HG02678 (cell line): Measurements from ENCODE around the gene ARHGAP18.

Experiments
- ATAC-seq: cut with Tn5 transposase; IDR thresholded peaks from one replicate; pipeline ENCODE4 v1.9.1; 2021; ENCODE audit warnings: mild to moderate bottlenecking, moderate library complexity; ENCODE audit not compliant: unreplicated experiment

The ARHGAP18 gene

DNA sequence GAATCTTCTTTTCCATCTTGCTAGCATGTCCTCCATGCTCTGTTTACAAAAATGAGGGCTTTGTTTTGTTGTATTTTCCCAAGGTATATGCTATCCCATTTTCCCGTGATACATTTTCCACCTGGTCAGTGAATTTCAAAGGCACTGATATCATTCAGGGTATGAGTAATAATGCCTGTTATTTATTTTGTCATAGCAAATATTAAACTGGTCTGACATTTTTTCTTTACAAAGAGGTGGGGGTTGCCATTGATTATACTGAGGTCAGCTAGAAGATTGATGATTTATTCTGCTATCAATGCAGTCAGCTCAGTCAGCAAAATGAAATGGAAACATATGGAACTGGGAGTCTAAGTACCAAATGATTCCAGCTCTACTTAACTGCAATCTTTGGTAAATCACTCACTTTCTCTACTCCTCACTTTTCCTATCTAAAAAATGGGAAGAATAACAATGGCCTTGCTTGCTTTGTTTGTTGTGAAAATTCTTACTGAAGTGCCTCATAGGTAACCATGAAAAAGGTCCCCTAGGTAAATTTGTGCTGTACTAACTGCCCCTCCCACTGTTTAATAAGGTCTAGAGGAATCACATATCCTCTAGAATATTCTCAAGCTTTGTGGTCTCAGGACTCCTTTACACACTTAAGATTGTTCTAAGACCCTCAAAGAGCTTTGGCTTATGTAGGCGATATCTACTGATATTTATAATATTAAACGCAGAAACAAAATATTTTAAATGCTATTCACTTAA, 64.0 kb downstream of the ARHGAP18 start:
- ATAC-seq = no peak

DNA sequence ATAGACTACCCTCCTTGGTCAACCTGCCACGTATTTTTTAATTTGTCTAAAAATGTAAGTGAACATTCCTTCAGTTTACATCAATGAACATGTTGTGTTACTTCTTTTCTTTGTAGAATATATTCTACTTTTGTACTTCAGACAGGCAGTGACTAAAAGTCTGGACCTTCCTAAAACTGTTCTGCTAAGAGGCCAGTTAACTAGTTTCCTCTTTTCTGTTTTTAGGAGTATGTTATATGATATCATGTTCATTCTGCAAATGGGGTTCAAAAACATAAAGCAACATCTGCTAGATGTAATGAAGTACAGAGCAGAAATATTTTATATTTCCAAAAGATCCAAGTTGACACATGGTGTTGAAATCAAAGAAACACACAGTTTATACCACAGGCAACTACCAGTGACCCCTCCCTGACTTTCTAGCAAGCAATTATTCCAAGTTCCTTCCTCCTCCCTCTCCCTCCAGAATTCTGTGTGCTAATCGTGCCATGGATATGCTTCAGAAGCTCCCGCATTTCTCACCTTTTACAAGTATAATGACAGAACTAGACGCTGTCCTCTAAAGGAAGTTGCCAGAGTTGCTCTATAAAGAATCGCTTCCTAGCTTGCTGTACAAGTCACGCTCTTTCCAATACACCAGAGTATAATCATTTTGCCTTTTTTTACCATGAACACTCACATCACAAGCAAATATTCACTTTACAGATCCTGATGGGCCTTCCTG, 64.7 kb downstream of the ARHGAP18 start:
- no peak for ATAC-seq

DNA sequence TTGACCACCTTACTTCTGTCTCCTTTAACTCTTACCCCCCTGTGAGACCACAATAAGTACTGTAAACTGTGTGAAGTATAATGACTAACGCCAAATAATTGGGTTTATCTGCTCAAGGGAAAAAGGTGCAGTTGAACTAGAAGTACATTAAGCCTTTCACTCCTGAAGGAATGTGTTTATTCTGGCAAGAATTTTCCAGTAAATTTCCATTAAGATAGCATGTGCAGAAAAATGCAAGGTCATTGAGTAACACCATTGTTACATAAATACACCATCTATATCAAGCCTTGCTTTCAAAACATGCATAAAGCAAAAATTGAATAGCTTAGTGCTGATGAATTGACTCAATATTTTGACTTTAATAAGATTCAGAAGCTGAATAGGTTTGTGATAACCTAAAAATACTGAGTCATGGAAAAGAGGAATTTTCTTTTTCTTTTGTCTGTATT, 65.4 kb downstream of the ARHGAP18 start:
- no peak for ATAC-seq

DNA sequence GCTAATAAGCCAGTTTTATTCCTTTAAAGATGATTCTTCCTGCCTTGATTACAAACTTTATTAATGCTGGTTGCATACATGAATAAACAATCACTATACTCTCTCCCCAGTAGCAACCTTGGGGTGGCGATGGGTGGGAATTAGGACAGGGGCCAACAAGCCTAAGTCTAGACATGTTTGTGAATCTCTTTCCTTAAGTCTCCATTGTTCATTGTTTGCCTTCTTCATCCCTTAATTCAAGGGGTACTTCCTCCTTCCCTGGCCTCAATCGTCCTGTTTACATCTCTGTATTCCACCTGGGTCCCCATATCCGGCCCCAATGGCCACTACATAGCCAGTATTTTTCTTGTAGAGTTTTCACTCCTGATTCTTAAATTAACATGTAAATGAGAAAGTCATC, 66.0 kb downstream of the ARHGAP18 start:
- ATAC-seq = no peak

DNA sequence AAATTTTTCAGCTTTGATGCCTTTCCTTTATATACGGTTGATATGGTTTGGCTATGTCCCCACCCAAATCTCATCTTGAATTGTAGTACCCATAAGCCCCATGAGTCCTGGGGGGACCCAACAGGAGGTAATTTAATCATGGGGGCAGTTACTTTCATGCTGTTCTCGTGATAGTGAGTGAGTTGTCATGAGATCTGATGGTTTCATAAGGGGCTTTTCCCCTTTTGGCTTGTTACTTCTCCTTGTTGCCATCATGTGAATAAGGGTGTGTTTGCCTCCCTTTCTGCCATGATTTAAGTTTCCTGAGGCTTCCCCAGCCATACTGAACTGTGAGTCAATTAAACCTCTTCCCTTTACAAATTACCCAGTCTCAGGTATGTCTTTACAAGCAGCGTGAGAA, 66.8 kb downstream of the ARHGAP18 start:
- no peak for ATAC-seq

DNA sequence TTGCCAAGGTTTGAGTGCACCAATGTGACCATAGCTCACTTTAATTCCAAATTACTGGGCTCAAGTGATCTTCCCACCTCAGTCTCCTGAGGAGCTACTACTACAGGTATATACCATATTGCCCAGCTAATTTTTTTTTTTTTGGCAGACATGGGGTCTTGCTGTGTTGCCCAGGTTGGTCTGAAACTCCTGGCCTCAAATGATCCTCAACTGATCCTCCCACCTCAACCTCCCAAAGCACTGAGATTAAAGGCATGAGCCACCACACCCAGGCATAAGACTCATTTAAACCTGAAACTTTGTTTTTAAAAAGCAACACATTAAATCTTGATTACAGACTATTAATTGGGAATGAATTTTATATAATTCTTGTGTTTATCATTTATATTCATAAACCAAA, 67.7 kb downstream of the ARHGAP18 start:
- ATAC-seq = no peak

DNA sequence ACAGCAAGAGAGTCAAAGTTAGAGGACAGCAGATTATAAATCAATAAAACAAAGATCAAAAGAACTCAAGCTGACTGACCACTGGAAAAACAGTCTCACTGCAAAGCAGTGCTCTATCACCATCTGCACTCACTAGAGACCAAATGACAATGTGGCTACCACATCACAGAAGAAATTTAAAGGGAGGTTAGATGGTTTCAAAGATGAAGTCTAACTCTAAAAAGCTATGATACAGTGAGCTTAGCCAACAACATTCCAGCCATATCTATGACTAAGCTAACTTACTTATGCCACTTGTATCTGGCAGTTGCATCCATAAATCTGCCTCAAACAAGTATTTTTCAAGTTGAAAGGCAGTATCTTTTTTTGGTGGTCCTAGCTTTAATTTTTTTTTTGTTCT, 68.6 kb downstream of the ARHGAP18 start:
- ATAC-seq = no peak

DNA sequence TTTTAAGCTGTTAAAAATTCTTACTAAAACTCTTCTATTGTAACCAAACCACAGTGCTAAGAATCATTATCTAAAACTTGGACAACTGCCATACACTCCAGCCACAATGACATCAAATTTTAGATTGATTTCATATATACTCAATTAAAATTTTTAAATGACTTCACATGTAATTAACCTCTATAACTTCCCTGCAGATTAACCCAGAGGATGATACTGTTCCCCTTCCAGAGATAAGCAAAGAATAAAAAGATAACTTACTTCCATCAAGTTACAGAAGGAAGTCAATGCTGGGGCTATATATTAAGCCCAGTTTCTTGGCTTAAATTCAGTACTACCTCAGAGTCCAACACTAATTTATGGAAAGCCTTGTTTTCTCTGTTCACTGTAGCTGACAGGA, 71.3 kb downstream of the ARHGAP18 start:
- no peak for ATAC-seq

DNA sequence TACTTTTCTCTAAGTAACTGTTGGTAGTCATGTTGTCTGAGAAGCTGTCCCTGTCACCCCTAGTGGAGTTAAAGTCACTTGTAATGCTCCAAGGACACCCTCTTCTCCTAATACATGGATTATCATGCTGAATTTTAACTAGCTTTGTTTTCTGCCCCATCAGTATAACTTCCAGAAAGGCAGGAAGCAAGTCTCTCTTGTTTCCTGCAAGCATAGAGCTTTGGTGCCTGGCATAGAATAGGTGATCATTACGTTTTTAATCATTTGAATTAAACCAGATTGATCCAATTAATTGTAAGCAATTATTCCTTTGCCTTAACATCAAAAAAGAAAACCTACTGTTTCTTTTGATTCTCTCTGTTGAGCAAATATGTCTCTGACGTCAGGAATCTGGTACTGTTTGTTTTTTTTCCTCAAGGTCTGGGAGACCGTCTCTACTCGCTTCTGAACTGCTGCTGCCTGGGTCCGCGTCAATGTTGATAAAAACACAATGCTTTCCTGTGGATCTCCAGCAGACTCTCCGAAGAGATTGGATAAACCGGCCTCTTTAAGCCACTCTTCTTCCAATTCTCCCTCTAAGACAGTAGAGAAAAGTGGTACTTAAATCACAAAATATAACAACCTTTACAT, 71.8 kb downstream of the ARHGAP18 start:
- no peak for ATAC-seq

DNA sequence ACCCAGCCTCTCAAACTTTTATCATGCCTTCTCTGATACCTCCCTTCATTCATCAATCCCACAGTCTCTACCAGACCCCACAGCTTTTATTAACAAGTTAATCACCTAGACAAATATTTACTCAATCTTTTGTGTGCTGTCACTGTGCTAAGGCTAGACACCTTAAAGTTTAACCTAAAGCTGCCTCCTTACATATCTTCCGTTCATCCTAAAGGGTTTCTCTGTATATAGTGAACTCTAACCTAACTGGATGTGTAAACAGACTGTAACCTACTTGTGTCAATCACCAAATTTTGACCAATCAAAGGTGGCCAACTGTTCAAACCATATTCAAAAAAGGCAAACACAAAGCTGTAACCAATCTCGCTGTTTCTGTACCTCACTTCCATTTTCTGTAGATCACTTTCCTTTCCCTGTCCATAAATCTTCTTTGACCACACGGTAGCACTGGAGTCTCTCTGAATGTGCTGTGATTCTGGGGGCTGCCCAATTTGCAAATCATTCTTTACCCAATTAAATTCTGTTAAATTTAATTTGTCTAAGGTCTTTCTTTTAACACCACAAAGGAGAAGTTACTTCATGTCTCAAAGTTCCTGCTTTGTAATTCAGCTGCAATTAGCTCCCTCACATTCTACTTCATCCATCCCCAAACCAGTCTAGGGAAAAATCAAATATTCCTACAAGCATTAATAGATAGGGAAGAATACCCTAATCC, 72.5 kb downstream of the ARHGAP18 start:
- no peak for ATAC-seq

DNA sequence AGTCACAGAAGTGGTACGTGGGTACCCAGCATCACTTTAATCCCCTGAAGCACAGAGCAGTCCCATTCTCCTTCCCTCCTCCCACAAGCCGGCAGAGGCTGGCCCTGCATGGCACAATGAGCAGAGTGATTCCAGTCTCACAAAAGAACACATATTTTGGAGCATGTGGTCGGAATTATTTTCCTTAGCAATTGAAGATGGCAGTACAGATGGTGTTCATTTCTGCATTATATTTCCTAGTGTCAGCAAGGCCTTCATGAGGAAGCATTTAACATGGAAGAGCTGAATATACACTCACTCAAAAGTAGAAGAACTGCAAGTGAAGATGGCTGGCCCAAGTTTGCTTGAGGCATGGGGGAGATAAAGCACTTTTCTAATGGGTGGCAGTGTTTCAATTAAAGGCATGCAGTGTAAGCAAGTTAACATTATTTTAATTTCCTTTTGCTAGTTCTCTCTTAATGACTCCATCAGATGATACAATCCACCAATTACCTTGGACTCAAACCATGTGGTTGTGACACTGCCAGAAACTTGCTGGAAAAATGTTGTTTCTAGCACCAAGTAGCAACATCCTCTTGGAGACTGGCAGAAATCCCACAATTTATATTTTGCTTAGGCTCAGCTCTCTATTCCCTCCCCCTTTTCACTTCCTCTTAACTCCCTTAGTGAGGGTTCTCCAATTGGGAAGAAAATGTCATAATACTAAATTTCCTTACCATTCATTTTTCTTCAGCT, 74.4 kb downstream of the ARHGAP18 start:
- no peak for ATAC-seq

DNA sequence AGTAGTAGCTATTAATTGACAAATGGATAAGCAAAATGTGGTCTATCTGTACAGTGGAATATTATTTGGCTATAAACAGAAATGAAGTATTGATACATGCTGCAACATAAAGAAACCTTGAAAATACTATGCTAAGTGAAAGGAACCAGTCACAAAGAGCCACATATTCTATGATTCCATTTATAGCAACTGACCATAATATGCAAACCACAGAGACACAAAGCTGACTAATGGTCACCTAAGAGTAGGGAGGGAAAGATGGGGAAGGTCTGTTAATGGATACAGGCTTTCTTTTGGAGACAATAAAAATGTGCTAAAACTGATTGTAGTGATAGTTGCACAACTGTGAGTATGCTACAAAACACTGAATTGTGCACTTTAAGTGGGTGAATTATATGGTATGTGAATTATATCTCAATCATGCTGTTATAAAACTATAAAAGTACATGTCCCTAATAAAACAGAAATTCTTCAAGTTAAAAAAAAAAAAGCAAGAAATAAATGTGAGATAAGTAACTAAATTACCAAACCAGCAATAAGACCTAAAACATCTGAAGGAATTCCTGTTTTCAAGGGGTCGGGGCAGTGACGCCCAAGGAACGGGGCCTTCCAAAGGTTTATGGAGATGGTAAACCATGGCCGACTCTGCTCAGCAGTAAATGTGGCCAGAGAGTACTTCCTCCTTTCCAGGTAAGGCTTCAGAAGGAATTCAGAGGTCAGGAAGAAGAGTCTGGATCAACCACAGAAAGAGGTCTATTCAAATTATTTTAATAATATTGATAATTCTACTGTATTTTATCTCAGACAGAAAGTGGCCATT, 75.4 kb downstream of the ARHGAP18 start:
- no peak for ATAC-seq

DNA sequence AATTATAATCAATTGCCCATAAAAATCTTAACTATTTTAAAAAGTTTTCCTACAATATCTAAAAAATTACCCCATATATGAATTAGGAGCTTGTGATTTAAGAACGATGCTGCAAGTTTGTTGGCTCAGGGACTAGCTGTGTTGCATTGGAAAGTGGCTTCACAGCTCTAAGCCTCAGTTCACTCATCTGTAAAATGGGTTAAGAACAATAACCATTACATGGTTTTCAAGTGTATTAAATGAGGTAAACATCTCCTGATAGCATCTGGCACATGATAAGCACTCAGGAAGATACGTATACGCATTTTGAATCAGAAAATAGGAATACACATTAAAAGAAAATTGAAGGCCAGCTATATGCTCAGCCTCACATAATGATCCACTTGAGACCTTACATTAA, 76.4 kb downstream of the ARHGAP18 start:
- no peak for ATAC-seq

DNA sequence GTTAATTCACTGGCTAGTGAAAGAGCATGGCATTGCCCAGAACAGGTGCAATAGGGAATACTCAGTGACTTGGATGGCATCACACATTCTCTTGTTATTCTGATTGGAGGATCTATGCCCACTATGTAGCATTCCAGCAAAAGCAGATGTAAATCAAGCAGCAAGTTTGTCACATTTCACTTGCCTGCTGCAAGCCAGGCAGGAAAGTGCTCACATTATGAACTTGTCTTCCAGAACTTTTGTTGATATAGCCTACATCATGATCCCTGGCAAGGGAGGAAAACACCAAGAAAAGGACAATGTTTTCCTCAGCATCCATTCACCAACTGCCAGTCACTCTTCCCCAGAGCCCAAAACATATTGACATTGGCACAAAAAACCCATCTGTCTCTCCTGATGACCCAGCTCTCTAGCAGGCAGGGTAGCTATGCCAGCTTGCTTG, 77.8 kb downstream of the ARHGAP18 start:
- ATAC-seq = no peak

DNA sequence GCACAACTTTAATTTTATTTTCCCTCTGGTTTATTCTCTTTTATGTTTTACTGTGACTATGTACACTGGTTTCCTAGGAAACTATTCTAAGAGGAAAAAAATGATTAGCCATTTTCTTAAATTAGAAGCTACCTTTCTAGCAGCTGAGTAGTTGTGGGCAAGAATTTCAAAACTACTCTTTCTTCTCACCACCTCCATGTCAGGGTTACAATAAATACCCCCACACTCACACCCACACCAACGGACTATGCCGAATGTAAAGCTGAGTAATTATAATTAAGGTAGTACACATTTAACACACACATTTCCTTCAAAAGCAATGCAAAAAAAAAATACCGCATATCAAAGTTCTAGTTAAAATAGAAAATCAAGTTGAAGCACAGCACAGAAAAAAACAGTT, 78.9 kb downstream of the ARHGAP18 start:
- no peak for ATAC-seq

DNA sequence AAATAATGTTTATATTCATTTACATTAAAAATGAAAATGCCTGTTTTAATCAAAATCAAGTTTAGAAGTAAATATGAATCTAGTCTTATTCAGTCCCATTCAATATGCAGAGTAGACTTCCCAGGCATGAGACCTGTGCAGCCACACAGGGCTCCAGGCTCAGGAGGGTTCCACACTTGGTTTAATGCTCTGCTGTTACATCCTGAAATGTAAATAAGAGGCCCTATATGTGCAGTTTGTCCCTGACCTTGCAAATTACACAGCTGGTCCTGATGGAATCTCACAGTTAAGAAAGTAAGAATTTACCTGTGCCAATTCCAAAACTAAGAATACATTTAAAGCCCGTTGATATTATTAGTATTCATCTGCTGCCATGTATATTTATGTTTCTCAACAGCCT, 79.4 kb downstream of the ARHGAP18 start:
- ATAC-seq = no peak

DNA sequence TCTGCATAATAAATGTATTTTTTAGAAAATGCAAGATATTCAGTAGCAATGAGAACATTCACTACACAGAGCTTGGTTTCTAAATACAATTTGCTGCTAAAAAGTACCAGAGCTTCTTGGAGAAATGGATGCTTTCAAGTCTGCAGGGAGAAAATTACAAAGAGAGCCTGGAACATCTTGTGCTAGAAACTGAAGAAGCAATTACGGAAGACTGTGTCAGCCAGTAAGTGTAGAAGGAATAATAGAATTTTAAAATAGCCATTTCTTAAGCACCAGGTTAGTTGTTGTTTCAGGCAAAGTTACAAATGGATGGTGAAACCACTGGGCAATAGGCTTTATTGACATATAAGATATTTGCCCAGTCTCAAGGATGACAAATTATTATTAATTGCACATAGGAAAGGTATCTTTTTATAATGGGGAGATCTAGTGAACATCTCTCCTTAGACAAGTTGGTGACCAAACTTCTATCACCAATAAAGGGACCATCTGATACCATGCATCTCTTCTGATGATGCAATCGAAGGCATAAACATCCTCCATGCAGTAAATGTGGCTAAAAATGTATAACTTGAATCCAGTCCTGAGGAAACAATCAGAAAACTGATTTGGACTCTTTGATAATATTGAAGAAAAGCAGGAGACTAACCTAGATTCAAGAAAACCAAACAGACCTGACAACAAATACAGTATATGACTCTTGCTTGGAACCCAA, 81.7 kb downstream of the ARHGAP18 start:
- ATAC-seq = no peak

DNA sequence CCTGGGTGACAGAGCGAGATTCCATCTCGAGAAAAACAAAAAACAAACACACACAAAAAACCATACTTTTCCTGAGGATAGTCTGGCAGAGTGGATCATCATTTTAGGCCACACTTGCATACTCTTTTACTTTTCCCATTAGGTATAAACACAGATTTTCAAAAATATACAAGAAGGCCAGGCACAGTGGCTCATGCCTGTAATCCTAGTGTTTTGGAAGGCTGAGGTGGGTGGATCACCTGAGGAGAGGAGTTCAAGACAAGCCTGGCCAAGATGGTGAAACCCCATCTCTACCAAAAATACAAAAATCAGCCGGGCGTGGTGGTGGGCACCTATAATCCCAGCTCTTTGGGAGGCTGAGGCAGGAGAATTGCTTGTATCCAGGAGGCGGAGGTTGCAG, 85.5 kb downstream of the ARHGAP18 start:
- no peak for ATAC-seq
